HG03354 (cell line): ENCODE data around the gene CYB5R4.
A peak's percentile ranks its signal among the peaks of the same experiment; 100 is the strongest.
"Not testable (repeated sequence)": the region's sequence is repeated elsewhere in the genome, so short reads cannot be mapped to it uniquely, and the experiment has no call there.

ENCODE experiments used
- ATAC-seq: cut with Tn5 transposase; IDR thresholded peaks from one replicate; pipeline ENCODE4 v1.9.1; 2021; ENCODE audit warnings: mild to moderate bottlenecking; ENCODE audit not compliant: unreplicated experiment, poor library complexity, severe bottlenecking

CYB5R4 gene

GRCh38 chr6:83860782-83861495 is 1.4 kb downstream of the CYB5R4 start:
- no peak for ATAC-seq

- no peak for ATAC-seq
Measured at GRCh38 chr6:83862776-83863471, 3.4 kb downstream of the CYB5R4 start.

- ATAC-seq: no peak
Measured at GRCh38 chr6:83867043-83867442, 7.6 kb downstream of the CYB5R4 start.

GRCh38 chr6:83867527-83868161 is 8.2 kb downstream of the CYB5R4 start:
- no peak for ATAC-seq

GRCh38 chr6:83868639-83869038 is 9.2 kb downstream of the CYB5R4 start:
- no peak for ATAC-seq

- no peak for ATAC-seq
Measured at GRCh38 chr6:83870649-83871048, 11.2 kb downstream of the CYB5R4 start.

- ATAC-seq: no peak
Measured at GRCh38 chr6:83872386-83873118, 13.1 kb downstream of the CYB5R4 start.

GRCh38 chr6:83873869-83874268 is 14.4 kb downstream of the CYB5R4 start:
- no peak for ATAC-seq

GRCh38 chr6:83875843-83876242 is 16.4 kb downstream of the CYB5R4 start:
- ATAC-seq: no peak

GRCh38 chr6:83878902-83879644 is 19.6 kb downstream of the CYB5R4 start:
- ATAC-seq: no peak

GRCh38 chr6:83879746-83880145 is 20.3 kb downstream of the CYB5R4 start:
- ATAC-seq: no peak

- ATAC-seq: no peak
Measured at GRCh38 chr6:83883240-83883639, 23.8 kb downstream of the CYB5R4 start.

GRCh38 chr6:83884523-83884922 is 25.0 kb downstream of the CYB5R4 start:
- peak; percentile 94 for ATAC-seq

GRCh38 chr6:83885984-83886383 is 26.5 kb downstream of the CYB5R4 start:
- ATAC-seq: no peak

GRCh38 chr6:83889621-83890020 is 30.1 kb downstream of the CYB5R4 start:
- ATAC-seq: no peak

- no peak for ATAC-seq
Measured at GRCh38 chr6:83890520-83890919, 31.0 kb downstream of the CYB5R4 start.

GRCh38 chr6:83891586-83891985 is 32.1 kb downstream of the CYB5R4 start:
- ATAC-seq: no peak

GRCh38 chr6:83893024-83893423 is 33.5 kb downstream of the CYB5R4 start:
- ATAC-seq: no peak

GRCh38 chr6:83897094-83897493 is 37.6 kb downstream of the CYB5R4 start:
- not testable (repeated sequence) for ATAC-seq

GRCh38 chr6:83901624-83902023 is 42.1 kb downstream of the CYB5R4 start:
- ATAC-seq: no peak
